WERI-Rb-1 (cell line): ENCODE data around the gene SLC1A7.

ENCODE experiments used
- DNase-seq: peaks from one replicate; pipeline ENCODE4 v3.0.0-alpha.2; 2020
- H3K27ac ChIP-seq: fragments of 250-450 bp; sonication (Bioruptor Pico); 2 replicates; pipeline ENCODE4 v1.5.1; 2020; ENCODE audit warnings: mild to moderate bottlenecking, moderate library complexity
- H3K27me3 ChIP-seq: fragments of 250-450 bp; sonication (Bioruptor Pico); 2 replicates; pipeline ENCODE4 v1.5.1; 2021; ENCODE audit warnings: mild to moderate bottlenecking, low read depth, moderate library complexity; ENCODE audit not compliant: insufficient read depth, severe bottlenecking
- H3K36me3 ChIP-seq: fragments of 250-450 bp; sonication (Bioruptor Pico); 2 replicates; pipeline ENCODE4 v1.5.1; 2020; ENCODE audit warnings: mild to moderate bottlenecking, moderate library complexity
- H3K4me3 ChIP-seq: 2 replicates; pipeline ENCODE4 v1.5.1; 2011; ENCODE audit warnings: low read depth, mild to moderate bottlenecking, control low read depth, low read length
- H3K9me3 ChIP-seq: fragments of 250-450 bp; sonication (Bioruptor Pico); 2 replicates; pipeline ENCODE4 v1.5.1; 2021; ENCODE audit warnings: mild to moderate bottlenecking, moderate library complexity; ENCODE audit not compliant: severe bottlenecking
- TF ChIP-seq, protein P1 (sequence below): IDR thresholded peaks from 2 replicates; pipeline ENCODE4 v1.5.1; 2011; ENCODE audit warnings: low read depth, mild to moderate bottlenecking, control low read depth, inconsistent platforms, low read length

Gene SLC1A7

DNA sequence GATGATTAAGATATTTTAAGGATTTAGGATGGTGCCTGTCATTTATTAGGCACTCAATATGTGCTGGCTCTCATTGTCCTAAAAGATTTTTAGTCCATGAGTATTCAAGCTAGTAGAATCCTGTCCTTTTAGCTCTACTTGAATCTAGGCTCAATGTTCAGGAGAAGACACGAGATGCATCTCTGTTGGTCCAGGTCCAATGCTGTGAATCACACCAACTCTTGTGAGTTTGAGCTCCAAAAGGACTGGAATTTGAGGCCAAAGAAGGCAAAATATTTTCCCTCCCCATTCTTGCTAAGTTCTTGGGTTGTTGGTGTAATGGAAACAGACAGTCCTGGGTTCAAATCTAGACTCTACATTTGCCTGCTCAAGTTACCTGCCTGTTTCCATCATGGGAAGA is 81.9 kb downstream of the SLC1A7 start:
- no peak for DNase-seq
- Histone ChIP-seq H3K27me3 (no peaks in the 10 kb centered on the region), H3K9me3 (no peaks in the 10 kb centered on the region)

DNA sequence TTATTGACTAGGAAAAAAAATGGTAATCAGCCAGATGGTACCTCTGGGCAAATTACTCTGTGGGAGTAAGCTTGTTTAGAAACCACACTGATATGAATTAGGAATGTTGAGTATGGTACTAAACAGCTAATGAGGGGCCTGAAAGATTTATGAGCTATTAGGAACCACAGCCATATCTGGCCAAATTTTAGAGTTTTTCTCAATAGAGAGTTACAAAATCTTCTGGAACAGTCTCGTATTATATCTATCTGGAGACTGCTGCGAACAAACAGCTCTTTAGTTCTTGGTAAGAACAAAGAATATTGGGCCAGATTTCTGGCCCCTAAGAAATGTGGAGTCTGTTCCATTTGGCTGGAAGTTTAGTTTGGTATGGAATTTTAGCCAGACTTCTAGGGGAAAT is 85.3 kb downstream of the SLC1A7 start:
- TF ChIP-seq, protein P1, sequence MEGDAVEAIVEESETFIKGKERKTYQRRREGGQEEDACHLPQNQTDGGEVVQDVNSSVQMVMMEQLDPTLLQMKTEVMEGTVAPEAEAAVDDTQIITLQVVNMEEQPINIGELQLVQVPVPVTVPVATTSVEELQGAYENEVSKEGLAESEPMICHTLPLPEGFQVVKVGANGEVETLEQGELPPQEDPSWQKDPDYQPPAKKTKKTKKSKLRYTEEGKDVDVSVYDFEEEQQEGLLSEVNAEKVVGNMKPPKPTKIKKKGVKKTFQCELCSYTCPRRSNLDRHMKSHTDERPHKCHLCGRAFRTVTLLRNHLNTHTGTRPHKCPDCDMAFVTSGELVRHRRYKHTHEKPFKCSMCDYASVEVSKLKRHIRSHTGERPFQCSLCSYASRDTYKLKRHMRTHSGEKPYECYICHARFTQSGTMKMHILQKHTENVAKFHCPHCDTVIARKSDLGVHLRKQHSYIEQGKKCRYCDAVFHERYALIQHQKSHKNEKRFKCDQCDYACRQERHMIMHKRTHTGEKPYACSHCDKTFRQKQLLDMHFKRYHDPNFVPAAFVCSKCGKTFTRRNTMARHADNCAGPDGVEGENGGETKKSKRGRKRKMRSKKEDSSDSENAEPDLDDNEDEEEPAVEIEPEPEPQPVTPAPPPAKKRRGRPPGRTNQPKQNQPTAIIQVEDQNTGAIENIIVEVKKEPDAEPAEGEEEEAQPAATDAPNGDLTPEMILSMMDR = no peak
- Histone ChIP-seq H3K27ac (no peak overlapping the region), H3K4me3 (no peak overlapping the region), H3K9me3 (no peaks in the 10 kb centered on the region), H3K27me3 (no peaks in the 10 kb centered on the region), H3K36me3 (no peaks in the 10 kb centered on the region)
- no peak for DNase-seq

More for the DNA sequence above, 81.9 kb downstream of the SLC1A7 start:
- no peaks in the 10 kb centered on the region for H3K36me3 ChIP-seq
- TF ChIP-seq, protein P1 = no peak
- H3K27ac ChIP-seq = no peak overlapping the region
- no peak overlapping the region for H3K4me3 ChIP-seq

DNA sequence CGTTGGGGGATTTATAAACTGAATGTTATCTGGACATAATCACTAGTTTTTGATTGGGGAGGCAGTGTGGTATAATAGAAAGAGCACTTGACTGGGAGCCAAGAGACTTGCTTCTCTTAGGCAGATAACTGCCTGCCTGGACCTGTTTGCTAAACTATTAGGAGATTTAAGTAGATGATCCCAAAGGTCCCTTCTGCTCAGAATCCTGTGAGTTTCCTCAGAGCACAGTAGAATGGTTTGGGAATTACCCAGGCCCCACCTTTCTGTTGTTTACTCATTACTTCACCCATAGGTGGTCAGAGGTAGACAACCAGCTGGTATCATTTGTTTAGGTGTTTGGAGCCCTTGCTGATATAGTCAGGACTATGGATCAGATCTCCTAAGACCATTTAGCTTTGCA is 90.8 kb downstream of the SLC1A7 start:
- H3K9me3 ChIP-seq = no peaks in the 10 kb centered on the region
- no peak overlapping the region for H3K4me3 ChIP-seq
- H3K27ac ChIP-seq = peak overlapping the region; percentile 9; the same call in 1 of the 2 replicates
- no peaks in the 10 kb centered on the region for H3K27me3 ChIP-seq
- TF ChIP-seq, protein P1 = no peak
- no peaks in the 10 kb centered on the region; the same call in 1 of the 2 replicates for H3K36me3 ChIP-seq
- DNase-seq = no peak

DNA sequence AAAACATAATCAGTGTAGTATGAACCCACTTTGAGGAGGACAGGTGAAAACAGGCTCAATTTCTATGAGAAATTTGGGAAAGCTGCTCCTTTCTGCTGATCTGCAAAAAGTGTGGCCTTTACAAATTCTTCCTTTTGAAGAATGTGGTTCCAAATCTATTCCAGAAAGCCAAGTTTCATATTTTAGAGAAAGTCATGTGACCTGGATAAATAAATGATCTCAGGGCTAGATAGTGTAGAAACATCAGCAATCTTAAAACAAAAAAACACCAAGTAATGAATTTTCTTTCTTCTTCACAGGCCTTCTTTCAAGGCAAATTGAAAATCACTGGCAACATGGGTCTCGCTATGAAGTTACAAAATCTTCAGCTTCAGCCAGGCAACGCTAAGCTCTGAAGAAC is 92.1 kb downstream of the SLC1A7 start:
- TF ChIP-seq, protein P1 = no peak
- Histone ChIP-seq H3K27me3 (no peaks in the 10 kb centered on the region), H3K27ac (peak overlapping the region; percentile 1), H3K36me3 (no peaks in the 10 kb centered on the region; the same call in 1 of the 2 replicates), H3K4me3 (no peak overlapping the region), H3K9me3 (no peaks in the 10 kb centered on the region)
- DNase-seq = no peak

DNA sequence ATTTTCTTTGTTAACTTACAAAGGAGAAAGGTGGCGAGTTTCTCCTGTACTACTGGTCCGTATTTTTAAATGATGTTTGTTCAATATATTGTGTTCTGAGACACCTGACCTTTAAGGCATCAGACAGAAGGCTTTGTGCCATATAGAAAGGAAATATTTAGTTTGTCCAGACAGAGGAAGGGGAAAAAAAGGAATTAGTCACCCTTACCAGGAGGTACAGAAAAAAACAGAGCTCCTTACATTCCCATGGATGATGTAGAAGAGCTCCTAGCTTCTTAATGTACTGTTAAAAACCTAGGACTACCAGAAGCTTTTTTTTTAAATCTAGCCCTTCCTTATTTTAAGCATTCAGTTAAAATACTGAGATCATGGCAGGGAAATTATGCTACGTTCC is 92.9 kb downstream of the SLC1A7 start:
- H3K27ac ChIP-seq = peak overlapping the region; percentile 1
- no peak for DNase-seq
- no peaks in the 10 kb centered on the region for H3K9me3 ChIP-seq
- H3K4me3 ChIP-seq = no peak overlapping the region
- TF ChIP-seq, protein P1 = no peak
- no peaks in the 10 kb centered on the region; the same call in 1 of the 2 replicates for H3K36me3 ChIP-seq
- H3K27me3 ChIP-seq = no peaks in the 10 kb centered on the region

DNA sequence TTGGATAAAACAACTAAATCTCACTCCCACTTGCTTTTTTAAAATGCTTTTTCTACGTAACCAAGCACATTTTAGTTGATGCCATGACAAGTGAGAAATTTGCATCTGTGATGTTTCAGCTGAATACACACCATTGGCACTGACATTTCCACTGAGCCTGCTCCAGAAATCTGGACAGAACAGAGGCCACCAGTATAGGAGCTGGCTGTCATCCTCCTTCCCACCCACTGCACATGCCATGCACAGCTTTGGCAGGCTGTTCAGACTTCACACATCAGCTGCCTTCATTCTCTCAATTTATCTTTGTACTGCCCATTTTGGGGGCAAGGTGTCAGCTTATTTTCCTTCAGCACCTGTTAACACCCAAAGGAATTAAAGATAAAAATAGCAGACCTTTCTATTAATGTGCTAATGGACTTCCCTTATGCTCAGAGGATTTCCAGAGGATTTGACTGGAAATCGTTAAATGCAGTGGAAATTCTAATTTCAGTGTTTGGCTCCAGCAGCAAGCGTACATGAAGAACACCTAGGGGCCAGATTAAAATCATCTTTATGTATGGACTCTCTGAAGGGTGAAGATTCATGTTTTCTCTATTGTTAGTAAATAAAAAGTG is 93.4 kb downstream of the SLC1A7 start:
- Histone ChIP-seq H3K9me3 (no peaks in the 10 kb centered on the region), H3K36me3 (no peaks in the 10 kb centered on the region; the same call in none of the 2 replicates), H3K27me3 (no peaks in the 10 kb centered on the region), H3K4me3 (no peak overlapping the region), H3K27ac (peak overlapping the region; percentile 32; the same call in 1 of the 2 replicates)
- peak; percentile 36 for DNase-seq
- TF ChIP-seq, protein P1 = no peak
